Activated T-helper 1 cell treated with anti-CD3 and anti-CD28 coated beads, Interleukin-2, amount 50 U/mL, for 16 hours (primary cell): Measurements from ENCODE around the gene ATP1A3.
"Not testable (repeated sequence)": the region's sequence is repeated elsewhere in the genome, so short reads cannot be mapped to it uniquely, and the experiment has no call there.

ENCODE experiments used
- DNase-seq, 2 donors: peaks; one replicate each; pipeline ENCODE4 v3.0.0-alpha.2; 2020; ENCODE audit warnings: low read depth in 1 of 2, low spot score in 1 of 2

Gene ATP1A3

GRCh38 chr19:41993612-41994483 is at the start of gene ATP1A3:
Gene ATP1A3, minus strand, starts transcription at chr19:41994230. Its CDS starts 154 bp downstream, at chr19:41994076.
- peak; percentile 15 to 44 for DNase-seq

GRCh38 chr19:42042455-42043170 is 48.6 kb upstream of the ATP1A3 start:
- DNase-seq = no peak

GRCh38 chr19:42040491-42040890 is 46.5 kb upstream of the ATP1A3 start:
- DNase-seq = not testable (repeated sequence)

- no peak for DNase-seq
Observed at GRCh38 chr19:42040031-42040430, 46.0 kb upstream of the ATP1A3 start.

- DNase-seq = no peak
Observed at GRCh38 chr19:42038666-42039065, 44.6 kb upstream of the ATP1A3 start.

- no peak for DNase-seq
Observed at GRCh38 chr19:42037649-42038048, 43.6 kb upstream of the ATP1A3 start.

GRCh38 chr19:42034640-42035391 is 40.8 kb upstream of the ATP1A3 start:
- peak; percentile 24 to 46 for DNase-seq

GRCh38 chr19:42033413-42033812 is 39.4 kb upstream of the ATP1A3 start:
- no peak for DNase-seq

GRCh38 chr19:42032431-42032830 is 38.4 kb upstream of the ATP1A3 start:
- DNase-seq = no peak

- no peak for DNase-seq
Observed at GRCh38 chr19:42030645-42031440, 36.8 kb upstream of the ATP1A3 start.

- peak in 1 of 2 donors; percentile 5 for DNase-seq
Observed at GRCh38 chr19:42028304-42029216, 34.5 kb upstream of the ATP1A3 start.

GRCh38 chr19:42024622-42025111 is 30.6 kb upstream of the ATP1A3 start:
- DNase-seq = no peak

- no peak for DNase-seq
Observed at GRCh38 chr19:42023943-42024260, 29.9 kb upstream of the ATP1A3 start.

- no peak for DNase-seq
Observed at GRCh38 chr19:42023121-42023942, 29.3 kb upstream of the ATP1A3 start.

- DNase-seq = no peak
Observed at GRCh38 chr19:42022616-42023015, 28.6 kb upstream of the ATP1A3 start.

GRCh38 chr19:42021185-42021584 is 27.2 kb upstream of the ATP1A3 start:
- DNase-seq = no peak

GRCh38 chr19:42018503-42019193 is 24.6 kb upstream of the ATP1A3 start:
- no peak for DNase-seq

- DNase-seq = no peak
Observed at GRCh38 chr19:42017040-42017439, 23.0 kb upstream of the ATP1A3 start.
